ENCODE data around the gene CALML4.
"Not testable (repeated sequence)": the region's sequence is repeated elsewhere in the genome, so short reads cannot be mapped to it uniquely, and the experiment has no call there.

Gene CALML4

DNA sequence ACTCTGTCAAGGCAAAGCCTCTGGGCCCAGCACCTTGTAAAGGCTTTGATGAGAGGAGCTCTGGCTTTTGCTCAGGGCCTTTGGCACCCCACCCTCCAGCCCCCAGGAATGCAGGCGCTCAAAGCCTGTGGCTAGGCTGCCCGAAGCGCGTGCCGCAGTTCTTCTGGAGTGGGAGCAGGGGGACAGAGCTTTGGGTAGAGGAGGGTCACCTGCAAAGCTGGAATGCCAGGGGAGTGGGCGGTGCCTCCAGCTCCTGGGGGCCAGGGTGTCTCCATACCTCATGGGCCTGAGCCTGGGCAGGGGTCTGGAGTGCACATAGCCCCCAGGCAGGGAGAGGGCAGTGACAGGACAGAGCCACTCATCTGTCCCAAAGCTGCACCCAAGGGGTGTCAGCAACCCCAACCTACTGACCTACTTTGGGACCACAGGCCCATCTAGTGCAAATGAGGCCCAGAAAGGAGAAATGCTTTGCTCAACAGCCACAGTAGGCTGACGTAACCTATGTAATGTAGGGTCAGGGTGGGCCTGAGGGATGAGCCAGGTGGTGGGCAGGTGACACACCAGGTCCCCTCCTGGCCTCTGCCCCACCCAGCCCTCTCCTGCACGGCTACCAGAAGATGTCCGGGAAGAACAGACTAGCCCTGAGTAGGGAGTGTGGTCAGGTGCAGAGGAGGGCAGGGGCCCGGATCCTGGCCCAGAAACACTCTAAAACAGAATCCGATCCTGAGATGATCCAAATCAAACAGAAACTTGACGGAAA lies 2.2 kb upstream of the CALML4 start:
- no peak for DNase-seq

GRCh38 chr15:68206711-68207151 lies 1.6 kb upstream of the CALML4 start:
- no peak for DNase-seq

DNA sequence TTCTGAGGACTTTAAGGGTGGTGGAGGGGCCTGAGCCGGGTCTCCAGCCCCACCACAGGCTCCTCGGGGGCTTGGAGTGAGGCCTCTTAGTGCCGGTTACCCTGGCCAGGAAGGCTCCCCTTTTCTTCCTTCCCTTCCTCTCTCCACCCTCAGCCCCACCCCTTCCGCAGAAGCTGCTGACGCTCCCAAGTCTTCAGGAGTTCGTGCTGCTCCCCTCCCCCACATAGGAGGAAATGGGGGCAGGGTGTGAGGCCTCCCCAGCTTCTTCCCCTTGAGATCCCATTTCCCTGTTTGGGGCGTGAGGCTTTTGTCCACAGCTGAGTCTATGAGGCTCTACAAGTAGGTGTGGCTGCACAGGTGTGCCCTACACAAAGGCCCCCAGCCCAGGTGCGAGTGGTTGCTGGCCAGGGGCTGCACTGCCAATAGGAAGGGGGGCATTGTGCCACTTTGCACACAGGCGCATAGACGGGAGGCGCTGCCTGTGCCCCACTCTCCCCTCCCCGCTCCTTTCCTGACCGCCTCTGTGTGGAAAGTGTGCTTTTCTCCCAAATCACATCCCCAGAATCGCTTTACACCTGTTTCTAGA lies 915 bp upstream of the CALML4 start:
- DNase-seq, result no peak

DNA sequence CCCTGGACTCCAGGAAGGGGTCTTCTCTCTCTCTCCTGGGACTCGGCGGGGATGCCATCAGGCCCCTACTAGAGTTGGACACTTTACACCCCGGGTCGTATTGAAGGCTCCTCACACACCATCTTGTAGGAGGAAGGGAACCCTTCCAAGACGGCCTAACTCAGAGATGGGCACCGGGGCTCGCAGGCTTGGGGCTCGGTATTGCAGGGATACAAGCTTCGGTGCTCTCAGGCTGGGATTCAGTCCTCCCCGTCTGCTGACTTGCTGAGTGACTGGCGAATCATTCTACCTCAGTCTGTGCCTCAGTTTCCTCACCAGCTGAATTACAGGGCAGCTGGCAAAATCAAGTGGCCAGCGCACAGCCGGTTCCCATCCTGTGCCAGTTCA lies 419 bp upstream of the CALML4 start:
- DNase-seq, result no peak

GRCh38 chr15:68204361-68204760 lies 771 bp downstream of the CALML4 start:
- no peak for DNase-seq

- DNase-seq, result no peak
These were observed 1.2 kb downstream of the CALML4 start for GRCh38 chr15:68203956-68204355.

GRCh38 chr15:68203486-68203885 lies 1.6 kb downstream of the CALML4 start:
- DNase-seq, result no peak

- DNase-seq, result not testable (repeated sequence)
These were observed 2.1 kb downstream of the CALML4 start for GRCh38 chr15:68202994-68203393.

DNA sequence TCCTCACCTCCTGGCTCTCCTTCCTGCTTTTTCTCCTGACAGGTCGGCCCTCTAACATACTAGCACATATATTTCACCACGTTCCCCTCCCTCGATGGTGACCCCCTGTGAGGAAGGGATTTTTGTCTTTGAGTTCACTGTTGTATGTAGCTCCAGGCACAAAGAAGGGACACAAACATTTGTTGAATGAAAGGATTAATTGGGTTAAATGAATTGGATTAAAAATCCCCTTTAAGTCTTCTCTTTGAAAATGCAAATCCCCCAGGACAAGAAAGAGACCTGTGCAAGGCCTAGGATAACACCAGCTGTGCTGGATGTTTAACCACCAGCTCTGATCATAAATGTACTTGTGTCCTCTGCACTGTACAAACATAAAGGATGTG lies 3.3 kb downstream of the CALML4 start:
- DNase-seq, result no peak

DNA sequence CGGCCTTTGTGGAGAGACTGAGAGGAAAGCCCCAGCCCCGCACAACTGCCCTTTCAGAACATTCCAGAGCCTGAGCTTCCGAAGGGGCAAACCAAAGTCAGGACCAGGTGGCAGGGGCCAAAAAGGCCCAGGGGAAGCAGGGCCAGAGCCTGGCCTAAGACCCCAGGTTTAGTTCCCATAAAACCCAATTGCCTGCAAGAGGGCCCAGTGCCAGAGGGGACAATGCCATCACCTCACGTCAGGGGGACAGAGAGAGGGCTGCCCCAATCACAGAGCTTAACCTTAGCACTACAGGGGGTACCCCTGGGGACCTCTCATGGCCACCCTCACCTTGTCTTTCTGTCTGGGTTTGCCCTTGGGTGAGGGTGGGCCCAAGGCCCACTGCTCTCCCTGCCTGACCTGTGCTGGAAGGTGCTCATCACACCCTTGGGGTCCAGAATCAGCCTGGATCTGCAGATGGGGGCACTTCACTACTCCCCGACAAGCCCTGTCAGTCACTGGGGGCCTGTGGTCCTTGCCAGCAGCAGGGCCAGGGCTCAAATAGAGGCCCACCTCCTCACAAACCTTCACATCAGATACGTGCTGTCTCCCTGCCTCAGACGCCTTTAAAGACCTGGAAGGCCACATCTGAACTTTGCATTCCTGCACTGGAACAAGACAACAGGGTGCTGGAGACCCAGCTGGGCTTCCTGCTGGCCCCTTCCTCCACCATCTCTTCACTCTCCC lies 3.8 kb downstream of the CALML4 start:
- DNase-seq, result no peak

- no peak for DNase-seq
These were observed 4.9 kb downstream of the CALML4 start for GRCh38 chr15:68200016-68200861.

DNA sequence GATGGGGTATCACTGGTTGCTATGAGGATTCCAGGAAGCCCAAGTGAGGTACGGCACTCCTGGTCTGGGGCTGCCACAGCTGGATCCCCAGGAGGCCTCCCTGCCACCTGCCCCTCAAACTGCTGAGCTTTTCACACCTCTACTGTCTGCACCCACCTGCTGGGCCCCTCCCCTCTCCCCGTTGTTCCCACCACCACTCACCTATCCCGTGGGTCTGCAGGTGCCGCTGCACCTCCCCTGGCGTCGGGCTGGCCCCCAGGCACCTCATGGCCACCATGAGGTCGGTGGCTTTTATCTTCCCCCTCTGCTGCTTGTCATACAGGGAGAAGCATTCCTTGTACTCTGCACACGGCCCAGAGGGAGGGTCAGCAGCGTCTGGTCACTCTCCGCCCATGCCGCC lies 5.8 kb downstream of the CALML4 start:
- DNase-seq, result no peak

- DNase-seq, result no peak
These were observed 7.3 kb downstream of the CALML4 start for GRCh38 chr15:68197661-68198437.

DNA sequence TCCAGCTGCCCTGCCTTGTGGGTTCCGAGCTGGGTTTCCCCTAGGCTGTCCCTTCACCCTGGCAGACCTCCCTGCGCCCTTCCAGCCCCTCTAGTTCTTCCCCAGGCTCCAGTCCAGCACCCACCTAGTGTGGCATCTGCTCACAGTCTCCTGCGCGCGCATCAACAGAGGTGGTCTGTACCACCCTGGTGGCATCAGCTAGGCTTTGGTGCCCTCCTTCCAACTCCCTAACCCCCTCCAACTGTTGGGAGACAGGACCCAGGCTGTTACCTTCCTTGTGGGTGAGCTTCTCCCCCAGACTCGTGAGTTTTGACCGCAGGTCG lies 8.0 kb downstream of the CALML4 start:
- no peak for DNase-seq

- no peak for DNase-seq
These were observed 8.5 kb downstream of the CALML4 start for GRCh38 chr15:68196445-68197169.

GRCh38 chr15:68195336-68196112 lies 9.6 kb downstream of the CALML4 start:
- no peak for DNase-seq

DNA sequence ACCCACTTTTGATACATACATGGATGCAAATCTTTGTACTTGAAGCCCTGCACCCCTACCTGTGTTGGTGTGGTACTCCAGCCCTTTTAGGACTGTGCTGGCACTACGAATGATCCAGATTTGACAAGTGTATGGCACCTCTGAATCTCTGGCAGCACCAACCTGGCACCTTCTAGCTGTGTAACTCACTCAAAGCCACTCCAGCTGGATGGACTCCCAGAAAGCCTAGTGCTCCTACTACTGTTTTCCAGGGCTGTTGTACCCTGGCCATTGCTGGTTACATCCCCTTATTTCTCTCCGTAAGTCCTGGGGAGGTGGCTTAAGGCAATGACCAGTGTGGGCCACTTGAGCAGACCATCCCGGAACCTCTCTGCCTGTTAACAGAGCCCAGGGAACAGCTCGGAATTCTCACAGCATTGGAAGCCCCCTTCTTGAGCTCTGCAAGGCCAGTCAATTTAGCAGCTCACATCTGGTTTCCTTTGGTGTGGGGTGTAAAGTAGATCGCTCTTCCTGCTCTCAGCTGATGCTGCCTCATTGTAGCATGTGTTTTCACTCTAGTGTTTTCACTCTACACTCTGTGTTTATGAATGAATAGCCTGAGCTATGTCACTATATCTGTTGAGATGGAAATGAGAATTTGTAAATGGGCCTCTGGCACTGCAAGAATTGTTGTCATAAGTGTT lies 12.2 kb downstream of the CALML4 start:
- no peak for DNase-seq

GRCh38 chr15:68192117-68192516 lies 13.0 kb downstream of the CALML4 start:
- no peak for DNase-seq

GRCh38 chr15:68191555-68191954 lies 13.6 kb downstream of the CALML4 start:
- no peak for DNase-seq

- no peak for DNase-seq
These were observed 15.1 kb downstream of the CALML4 start for GRCh38 chr15:68190048-68190447.
